ENCODE data around the gene OPCML. TPM values are rescaled to one million over a fixed set of nuclear protein-coding genes. Genes with fewer than 3 reads are reported as not detected.
A peak's percentile ranks its signal among the peaks of the same experiment; 100 is the strongest.

Gene OPCML
- total RNA-seq, 1 experiment from 2014 or later: 0.94 TPM

DNA sequence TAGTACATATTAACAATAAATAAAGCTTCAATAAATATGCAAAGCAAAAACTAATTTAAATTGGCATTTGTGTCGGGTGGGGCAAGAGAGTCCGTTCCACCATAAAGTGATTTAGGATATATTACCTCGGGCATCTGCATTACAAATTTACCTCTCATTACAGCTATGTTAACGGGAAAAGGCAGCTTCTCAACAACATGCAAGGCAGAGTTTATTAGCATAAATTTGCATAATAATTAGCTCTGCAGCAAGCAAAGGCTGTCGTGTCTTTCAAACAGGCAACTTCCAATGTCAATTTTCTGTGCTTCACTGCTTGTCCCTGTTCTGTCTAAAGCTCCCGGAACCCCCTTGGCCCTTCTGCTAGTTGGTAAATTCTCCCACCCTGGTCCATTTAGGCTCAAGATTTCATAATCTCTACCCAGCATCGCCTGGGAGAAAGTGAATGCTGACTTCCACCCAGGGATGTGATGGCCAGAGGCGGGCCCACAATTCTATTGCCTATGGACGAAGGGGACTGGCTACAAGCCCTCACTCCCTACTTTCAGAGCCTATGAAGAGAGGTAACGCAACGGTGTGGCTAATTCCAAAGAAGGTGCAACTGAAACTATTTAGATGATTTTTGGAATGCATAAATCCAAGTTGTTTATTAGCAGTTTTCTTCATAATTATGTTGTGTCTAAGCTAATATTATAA lies 462.1 kb downstream of the OPCML start:
- H3K4ac ChIP-seq (ENCODE audit: low read depth, low read length): no peak overlapping the region

More for the DNA sequence above, 462.1 kb downstream of the OPCML start:
- Histone ChIP-seq H3K9me3 (ENCODE audit: control insufficient read depth, low read depth, low read length) (no peaks in the 10 kb centered on the region), H2BK20ac (ENCODE audit: low read depth, low read length, poor library complexity, severe bottlenecking) (no peak overlapping the region), H3K23ac (ENCODE audit: insufficient read length, low read depth, low read length) (no peak overlapping the region), H3K14ac (ENCODE audit: insufficient read depth, low read length) (no peak overlapping the region), H3K56ac (ENCODE audit: insufficient read length, low read depth, low read length) (no peak overlapping the region), H3K27me3 (ENCODE audit: insufficient read depth, low read length) (no peaks in the 10 kb centered on the region), H2AK5ac (ENCODE audit: insufficient read length, low read length) (no peak overlapping the region), H2BK12ac (ENCODE audit: insufficient read length, low read depth, low read length) (no peak overlapping the region), H3T11ph (ENCODE audit: low read length) (no peak overlapping the region), H3K18ac (ENCODE audit: insufficient read length, low read depth, low read length) (no peak overlapping the region), H4K20me1 (ENCODE audit: control insufficient read depth, insufficient read depth, insufficient read length) (no peaks in the 10 kb centered on the region), H2BK15ac (ENCODE audit: low read depth, low read length) (no peak overlapping the region), H3K79me1 (ENCODE audit: insufficient read depth, low read depth, low read length, poor library complexity, severe bottlenecking) (no peaks in the 10 kb centered on the region), H3K79me2 (ENCODE audit: insufficient read depth, low read length) (no peaks in the 10 kb centered on the region), H3K9ac (ENCODE audit: extremely low read depth, insufficient read length, low read length) (no peak overlapping the region), H2AFZ (ENCODE audit: low read length) (no peak overlapping the region), H4K8ac (replicated peaks; ENCODE audit: insufficient read length, low read depth, low read length) (no peak overlapping the region), H3K4me2 (ENCODE audit: insufficient read depth, insufficient read length, low read length) (peak overlapping the region; percentile 13), H2BK5ac (ENCODE audit: insufficient read length, low read length) (no peak overlapping the region), H4K91ac (ENCODE audit: insufficient read length, low read depth, low read length) (no peak overlapping the region), H3K23me2 (ENCODE audit: insufficient read length, low read depth, low read length, poor library complexity, severe bottlenecking) (no peaks in the 10 kb centered on the region), H4K5ac (ENCODE audit: insufficient read length, low read depth, low read length) (no peak overlapping the region), H3K27ac (ENCODE audit: insufficient read length, low read depth, low read length) (no peak overlapping the region), H2BK120ac (ENCODE audit: low read depth, low read length, poor library complexity, severe bottlenecking) (no peak overlapping the region), H3K4me1 (ENCODE audit: insufficient read depth, low read length) (peaks cover 8% of the 10 kb centered on the region; the same call in 1 of the 2 replicates)
- peaks cover 24 to 25% of the 10 kb centered on the region in 2 experiments for H3K4me1 Mint-ChIP-seq
- peak overlapping the region in 1 of 2 experiments; percentile 20; a peak in 1 of 5 replicates for H3K4me3 Mint-ChIP-seq
- DNase-seq: peak; percentile 52
- no CpG with 5 or more reads among the region's 11 CpGs for WGBS (ENCODE audit: extremely low coverage, insufficient read length, low lambda C conversion rate)
- TF ChIP-seq, protein P1, sequence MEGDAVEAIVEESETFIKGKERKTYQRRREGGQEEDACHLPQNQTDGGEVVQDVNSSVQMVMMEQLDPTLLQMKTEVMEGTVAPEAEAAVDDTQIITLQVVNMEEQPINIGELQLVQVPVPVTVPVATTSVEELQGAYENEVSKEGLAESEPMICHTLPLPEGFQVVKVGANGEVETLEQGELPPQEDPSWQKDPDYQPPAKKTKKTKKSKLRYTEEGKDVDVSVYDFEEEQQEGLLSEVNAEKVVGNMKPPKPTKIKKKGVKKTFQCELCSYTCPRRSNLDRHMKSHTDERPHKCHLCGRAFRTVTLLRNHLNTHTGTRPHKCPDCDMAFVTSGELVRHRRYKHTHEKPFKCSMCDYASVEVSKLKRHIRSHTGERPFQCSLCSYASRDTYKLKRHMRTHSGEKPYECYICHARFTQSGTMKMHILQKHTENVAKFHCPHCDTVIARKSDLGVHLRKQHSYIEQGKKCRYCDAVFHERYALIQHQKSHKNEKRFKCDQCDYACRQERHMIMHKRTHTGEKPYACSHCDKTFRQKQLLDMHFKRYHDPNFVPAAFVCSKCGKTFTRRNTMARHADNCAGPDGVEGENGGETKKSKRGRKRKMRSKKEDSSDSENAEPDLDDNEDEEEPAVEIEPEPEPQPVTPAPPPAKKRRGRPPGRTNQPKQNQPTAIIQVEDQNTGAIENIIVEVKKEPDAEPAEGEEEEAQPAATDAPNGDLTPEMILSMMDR (conservative IDR thresholded peaks at IDR 0.05): no peak
- no peaks in the 10 kb centered on the region for H3K9me3 Mint-ChIP-seq
- H3K36me3 Mint-ChIP-seq (ENCODE audit: insufficient read depth in 1 of 3, low read depth in 3 of 3): no peaks in the 10 kb centered on the region
- H3K27ac Mint-ChIP-seq: peak overlapping the region; percentile 89 to 95 (median 94)
- H3K27me3 Mint-ChIP-seq (ENCODE audit: low read depth): peaks cover 17% of the 10 kb centered on the region

All from H9 (cell line).